NCI-H146 (cell line): ENCODE measurements around the gene APPL1.
A peak's percentile ranks its signal among the peaks of the same experiment; 100 is the strongest.

Source experiments
- DNase-seq: peaks from one replicate; lab custom pipeline; 2025; lab: John Stamatoyannopoulos, UW

The APPL1 gene, protein sequence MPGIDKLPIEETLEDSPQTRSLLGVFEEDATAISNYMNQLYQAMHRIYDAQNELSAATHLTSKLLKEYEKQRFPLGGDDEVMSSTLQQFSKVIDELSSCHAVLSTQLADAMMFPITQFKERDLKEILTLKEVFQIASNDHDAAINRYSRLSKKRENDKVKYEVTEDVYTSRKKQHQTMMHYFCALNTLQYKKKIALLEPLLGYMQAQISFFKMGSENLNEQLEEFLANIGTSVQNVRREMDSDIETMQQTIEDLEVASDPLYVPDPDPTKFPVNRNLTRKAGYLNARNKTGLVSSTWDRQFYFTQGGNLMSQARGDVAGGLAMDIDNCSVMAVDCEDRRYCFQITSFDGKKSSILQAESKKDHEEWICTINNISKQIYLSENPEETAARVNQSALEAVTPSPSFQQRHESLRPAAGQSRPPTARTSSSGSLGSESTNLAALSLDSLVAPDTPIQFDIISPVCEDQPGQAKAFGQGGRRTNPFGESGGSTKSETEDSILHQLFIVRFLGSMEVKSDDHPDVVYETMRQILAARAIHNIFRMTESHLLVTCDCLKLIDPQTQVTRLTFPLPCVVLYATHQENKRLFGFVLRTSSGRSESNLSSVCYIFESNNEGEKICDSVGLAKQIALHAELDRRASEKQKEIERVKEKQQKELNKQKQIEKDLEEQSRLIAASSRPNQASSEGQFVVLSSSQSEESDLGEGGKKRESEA

DNA sequence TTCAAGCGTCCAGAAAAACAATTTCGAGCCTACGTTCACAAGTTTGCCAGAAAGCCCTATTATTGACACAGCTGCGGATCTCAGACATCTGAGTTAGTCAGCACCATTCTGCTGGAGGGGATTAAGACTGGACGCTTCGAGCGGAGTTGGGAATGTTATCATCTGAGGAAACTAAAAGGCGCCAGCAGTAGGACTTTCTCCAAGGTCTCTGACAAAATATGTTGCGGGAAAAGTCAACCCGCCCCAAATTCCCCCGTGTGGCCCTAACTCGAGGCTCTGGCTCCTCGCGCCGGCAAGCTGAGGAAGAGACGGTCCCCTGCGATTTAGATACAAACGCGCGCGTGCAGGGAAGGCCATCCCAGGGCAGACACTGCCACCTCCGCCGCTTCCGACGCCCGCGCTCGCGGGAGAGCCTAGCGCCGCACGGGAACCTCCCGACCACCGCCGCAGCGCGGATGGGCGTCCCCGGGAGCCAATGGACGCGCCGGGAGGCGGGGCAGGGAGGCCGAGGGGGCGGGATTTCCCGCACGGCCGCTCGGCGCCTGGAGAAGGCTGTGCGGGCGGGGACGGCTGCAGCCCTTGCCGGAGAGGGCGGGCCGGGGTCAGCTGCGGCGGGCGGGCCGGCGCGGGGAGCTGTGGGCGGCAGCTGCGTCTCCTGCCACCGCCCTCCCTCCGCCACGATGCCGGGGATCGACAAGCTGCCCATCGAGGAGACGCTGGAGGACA is at the start of gene APPL1:
TSS of gene APPL1 (plus strand) at position 526 of the 726 bp plus-strand sequence. CDS start at position 681, 155 bp downstream.
- DNase-seq: peak; percentile 91

DNA sequence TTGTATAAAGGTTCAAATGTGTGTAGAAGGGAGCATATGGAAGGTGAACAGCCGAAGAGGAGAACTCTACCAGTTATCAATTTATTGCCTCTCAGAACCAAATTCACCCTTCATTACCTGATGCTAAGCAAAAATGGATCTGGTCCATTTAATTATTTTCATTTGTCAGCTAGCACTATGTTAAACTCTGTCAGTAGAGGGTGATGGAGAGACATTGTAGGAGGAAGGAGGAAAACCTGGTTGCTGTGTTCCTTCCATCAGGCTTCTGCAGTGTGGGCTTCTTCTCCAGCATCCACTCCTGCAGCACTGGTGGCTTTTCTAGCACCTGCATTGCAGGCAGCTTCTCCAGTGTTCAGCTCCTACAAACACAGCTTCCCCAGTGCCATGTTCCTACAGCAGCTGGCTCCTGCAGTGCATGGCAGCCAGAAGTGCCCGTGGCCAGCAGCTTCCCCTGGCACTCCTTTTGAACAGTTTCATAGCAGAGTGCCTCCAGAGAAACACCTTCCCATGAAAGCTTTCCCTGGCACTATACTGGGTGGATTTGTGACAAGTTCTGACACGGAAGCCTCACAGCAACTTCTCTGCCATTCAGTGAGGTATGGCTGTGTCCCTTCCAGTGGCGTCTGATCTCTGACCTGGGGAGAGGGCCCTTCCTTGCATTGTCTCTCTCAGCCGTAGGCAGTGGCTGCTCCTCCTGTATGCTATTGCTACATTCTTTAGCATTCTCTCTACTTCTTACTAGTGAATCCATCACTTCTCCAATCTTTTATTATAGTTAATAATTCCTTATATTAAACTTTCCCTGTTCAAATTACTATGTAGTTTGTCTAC is 47.7 kb upstream of the APPL1 start:
- peak; percentile 27 for DNase-seq

DNA sequence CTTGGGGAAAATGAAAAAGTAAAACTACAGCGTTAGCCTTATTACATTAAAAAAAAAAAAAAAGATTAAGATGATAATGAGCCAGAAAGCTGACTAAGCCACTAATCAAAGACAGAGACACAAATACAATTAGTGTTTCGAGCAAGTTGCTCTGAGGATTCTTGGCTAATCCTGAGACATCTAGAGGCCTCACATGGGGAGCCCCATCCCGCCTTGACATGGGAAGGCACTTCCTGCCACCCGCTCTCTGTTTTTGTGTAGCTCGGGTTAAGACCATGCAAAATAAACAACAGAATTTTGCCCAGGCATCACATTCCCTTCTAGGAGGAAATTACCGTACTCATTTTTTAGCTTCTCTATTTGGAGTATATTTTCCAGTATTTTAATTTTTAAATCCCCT is 43.0 kb upstream of the APPL1 start:
- DNase-seq: no peak

DNA sequence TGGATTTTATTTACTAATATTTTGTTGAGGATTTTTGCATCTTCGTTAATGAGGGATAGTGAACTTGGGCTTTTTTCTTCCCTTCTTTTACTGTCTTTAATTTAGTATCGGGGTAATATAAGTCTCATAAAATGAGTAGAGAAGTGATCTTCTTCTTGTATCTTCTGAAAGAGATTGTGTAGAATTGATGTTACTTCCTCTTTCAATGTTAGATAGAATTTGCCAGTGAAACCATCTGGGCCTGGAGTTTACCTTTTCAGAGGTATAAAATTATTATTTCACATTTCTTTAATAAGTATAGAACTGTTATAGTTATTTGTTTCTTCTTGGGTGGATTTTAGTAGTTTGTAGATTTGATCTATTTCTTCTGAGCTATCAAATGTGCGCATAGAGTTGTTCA is 35.5 kb upstream of the APPL1 start:
- DNase-seq: no peak

DNA sequence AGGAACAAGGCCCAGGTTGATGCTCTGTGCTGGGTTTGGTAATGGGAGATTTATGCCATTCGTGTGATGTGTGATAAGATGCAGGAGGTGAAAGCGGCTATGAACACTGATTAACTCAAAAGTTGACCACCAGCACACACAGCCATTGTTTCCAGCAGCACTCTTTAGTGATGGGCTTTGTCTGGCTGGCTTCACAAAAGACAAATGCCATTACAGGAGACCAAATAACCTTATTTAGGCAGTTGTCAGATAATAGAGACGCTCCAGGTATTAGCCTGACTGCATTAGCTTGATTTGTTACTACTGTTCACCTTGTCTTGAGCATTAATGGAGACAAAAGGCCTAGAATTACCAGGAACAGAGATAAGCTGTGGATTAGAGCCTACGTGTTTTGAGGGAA is 32.9 kb upstream of the APPL1 start:
- DNase-seq: peak; percentile 11

DNA sequence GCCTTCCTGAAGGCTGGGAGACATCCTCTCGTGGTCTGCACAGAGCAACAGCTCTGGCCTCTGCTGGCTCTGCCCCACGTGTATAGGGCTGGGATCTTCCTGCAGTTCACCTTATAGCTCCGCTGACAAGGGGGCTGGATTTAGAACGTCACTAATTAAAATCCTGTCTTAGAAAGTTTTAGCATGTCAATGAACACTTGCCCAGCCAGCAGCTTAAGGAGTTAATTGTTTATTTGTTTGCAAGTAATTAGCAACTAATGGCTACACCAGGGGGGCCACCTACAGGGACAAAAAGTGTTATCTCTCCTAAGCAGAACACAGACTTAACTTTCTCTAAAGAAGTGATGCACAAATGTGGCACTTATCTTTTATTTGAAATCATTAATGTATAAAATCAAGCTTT is 27.6 kb upstream of the APPL1 start, which contains the start of gene HESX1:
TSS of gene HESX1 (minus strand) at position 84 of the 403 bp plus-strand sequence. CDS start at position 24, 60 bp downstream.
- DNase-seq: no peak

DNA sequence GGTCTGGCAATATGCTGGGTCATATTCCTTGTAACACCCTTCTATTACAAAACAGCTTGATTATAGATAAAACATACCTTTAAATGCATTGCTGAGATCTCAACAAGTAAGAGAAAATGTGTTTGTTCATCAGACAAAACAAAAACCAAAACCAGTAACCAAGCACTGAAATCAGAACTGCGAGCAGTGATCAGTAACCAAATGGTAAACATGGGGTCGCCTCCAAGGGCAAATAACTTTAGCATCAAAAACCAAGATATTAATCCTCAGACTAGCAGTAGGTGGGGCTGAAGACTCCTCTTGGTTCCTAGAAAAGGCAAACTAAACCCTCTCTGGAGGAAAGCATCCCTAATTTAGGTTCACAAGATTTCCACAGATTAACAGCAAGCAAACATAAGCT is 21.1 kb upstream of the APPL1 start:
- DNase-seq: no peak

DNA sequence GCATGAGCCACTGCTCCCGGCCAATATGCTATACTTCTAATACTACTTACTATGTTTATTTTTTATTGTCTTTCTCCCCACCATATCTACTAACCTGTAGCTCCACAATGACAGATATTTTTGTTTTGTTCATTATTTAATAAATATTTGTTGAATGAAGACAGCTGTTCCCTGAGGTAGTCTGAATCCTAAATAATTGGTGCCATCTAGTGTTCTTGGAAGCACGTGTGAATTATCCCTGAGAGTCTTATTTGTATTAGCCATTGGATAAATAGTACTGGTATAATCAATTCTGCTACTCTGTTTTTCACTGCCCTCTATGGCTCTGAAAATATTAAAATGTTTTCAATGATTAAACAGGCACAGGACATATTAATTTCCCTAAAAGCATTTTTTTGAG is 5.6 kb upstream of the APPL1 start:
- DNase-seq: peak; percentile 21

DNA sequence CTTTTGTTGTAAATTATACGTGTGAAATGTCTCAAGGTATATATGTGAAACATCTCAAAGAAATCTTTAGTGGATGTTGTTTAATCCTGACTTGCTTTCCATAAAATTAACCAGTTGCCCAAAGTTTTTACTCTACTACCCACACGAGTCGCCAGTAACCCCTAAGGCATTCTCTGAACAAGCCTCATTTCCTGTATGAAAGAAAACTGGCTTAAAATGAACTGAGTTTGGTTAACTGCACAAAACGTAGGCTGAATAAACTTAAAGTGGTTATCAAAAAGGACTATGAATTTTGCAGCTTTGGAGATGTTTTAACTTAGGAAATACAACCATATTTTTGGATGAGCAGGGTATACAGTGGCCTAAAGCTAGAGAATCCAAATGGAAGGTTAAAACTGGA is 2.7 kb upstream of the APPL1 start:
- no peak for DNase-seq

DNA sequence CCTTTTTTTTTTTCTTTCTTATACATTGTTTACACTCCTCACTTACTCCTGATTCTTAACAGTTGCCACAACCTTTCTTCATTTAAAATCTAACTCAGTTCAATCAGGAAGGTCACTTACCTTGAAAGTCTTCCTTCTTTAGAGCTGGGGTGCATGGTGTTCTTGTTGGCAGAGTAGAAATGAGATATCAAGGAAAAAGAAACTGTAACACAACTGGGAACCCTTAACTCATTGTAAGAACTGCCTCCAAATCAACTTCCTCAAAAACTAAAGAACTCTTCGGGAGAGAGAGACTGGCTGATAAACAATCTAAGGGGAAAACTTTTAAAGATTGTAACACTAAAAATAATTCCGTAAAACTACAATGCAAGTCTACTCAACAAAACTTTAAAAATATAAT is 1.4 kb upstream of the APPL1 start:
- no peak for DNase-seq

DNA sequence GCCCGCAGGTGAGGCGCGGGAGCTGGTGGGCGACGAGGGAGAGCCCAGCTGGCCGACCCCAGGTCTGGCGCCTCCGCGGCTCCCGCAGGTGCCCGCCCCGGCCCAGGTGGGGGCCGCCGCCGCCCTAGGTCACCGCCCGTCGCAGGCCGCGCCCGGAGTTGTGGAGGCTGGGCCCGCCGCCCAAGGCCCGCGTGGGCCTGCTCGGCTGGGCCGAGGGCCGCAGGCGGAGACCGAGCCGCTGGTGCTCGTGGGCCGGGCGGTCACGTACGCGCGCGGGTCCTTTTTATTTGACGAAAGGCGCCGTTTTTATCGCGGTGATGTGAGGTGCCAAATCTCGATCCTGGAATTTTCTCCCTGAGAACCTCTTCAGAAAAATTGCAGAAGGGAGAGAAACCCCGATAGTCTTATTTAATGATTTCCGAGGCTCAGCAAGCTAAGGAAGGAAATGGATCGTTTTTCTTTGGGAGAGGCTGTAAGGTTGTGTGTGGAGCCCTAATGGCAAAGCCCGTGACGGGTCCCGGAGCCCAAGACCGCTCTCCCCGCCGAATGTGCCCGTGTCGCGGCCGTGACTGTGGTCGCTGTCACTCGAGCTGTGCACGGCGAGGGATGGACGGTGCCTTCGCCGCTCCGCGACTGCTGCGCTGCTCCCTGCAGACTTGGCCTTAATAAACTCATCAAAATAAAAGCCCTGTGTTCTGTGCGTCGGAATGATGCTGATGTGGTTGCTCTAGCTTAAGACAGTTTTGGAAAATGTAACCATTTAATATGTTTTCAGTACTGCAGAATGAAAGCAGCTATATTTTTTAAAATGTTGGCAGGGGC is 612 bp downstream of the APPL1 start:
- DNase-seq: peak; percentile 40

DNA sequence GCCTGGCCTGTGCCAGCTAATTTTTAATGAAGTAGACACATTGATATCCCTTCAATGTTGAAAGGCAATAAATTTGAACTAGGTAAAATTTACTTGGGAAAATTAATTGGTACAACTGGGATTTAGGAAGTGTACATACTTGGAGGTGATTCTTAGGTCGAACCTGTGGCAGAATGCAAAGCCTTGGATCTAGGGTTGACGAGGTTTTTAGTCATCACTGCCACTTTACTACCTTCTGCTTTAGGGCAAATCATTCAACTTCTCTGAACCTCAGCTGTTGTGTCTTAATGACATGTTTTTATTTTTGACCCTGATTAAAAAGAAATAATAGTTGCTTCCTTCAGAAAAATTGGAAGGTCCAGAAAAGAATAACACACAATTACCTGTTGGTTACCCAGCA is 2.5 kb downstream of the APPL1 start:
- no peak for DNase-seq

DNA sequence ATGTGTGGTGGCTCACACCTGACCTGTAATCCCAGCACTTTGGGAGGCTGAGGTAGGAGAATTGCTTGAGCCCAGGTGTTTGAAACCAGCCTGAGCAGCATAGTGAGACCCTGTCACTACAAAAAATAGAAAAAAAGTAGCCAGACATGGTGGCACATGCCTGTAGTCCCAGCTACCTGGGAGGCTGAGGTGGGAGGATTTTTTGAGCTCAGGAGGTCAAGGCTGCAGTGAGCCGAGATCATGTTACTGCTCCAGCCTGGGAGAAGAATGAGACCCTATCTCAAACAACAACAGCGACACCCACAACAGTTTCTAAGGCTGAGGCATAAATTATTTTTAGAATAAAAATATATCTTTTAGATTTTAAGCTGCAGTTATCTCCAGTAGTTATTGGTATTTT is 6.3 kb downstream of the APPL1 start:
- no peak for DNase-seq

DNA sequence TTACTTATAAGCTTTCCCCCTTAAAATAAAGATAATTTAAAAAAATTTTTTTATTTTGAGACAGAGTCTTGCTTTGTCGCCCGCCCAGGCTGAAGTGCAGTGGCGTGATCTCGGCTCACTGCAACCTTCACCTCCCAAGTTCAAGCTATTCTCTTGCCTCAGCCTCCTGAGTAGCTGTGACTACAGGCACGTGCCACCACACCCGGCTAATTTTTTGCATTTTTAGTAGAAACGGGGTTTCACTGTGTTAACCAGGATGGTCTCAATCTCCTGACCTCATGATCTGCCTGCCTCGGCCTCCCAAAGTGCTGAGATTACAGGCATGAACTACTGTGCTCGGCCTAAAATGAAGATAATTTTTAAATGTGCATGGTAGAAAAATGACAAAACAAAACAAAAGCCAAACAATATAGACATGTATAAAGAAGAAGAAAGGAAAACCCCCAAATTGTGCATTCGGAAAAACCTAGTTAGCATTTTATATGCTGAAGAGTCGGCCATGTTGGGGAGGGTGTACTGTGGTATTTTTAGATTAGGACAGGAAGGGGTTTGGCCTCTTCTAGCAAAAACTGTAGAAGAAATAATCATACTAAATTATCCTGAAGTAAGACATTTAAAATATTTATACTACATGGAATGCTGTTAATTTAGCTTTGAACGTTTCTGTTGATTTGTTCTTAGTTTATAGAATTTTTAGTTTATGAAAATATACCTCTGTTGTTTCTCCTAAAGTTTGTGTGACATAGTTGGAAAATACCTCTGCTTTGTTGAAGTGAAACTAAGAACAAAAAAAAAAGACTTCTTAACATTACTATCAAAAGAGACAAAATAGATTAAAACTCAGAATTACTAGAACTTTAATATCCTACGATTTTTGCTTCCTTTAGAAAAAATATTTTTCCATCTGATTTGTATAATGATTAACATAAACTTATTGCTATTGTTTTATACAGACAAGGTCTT is 7.4 kb downstream of the APPL1 start:
- DNase-seq: no peak

DNA sequence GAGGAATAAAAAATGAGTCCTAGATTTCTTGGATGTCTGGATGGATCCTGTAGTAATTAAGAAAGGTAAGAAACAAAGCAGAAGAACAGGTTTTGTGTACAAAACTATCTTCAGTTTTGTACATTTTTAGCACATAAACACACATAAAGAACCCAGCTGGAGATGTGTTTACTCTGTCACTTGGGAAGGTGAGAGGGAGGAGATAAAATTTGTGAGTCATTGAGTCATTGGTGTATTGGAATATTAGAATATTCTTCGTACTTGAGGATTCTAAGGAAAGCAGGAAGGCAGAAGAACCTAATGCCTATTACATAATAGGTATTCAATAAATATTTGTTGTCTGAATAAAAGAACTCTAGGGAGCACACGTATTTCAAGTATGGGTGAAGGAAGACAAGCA is 17.4 kb downstream of the APPL1 start:
- no peak for DNase-seq

DNA sequence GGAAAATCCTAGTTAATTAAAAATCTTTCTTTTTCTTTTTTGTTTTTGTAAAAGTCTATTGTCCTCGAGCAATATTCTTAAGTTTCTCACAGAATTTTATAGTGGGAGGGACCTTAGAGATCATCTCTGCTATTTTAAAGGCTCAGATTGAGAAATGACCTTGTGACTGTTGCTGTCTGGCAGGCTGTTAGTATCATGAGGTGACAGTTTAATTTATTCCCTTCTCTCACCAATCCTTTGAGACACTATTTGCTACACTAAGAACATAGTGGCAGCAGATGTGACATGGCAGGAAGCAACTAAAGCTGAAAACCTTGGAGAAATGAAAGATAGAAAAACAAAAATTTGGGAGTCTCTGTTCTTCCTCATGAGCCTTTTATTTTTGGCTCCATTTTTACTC is 24.9 kb downstream of the APPL1 start:
- no peak for DNase-seq

DNA sequence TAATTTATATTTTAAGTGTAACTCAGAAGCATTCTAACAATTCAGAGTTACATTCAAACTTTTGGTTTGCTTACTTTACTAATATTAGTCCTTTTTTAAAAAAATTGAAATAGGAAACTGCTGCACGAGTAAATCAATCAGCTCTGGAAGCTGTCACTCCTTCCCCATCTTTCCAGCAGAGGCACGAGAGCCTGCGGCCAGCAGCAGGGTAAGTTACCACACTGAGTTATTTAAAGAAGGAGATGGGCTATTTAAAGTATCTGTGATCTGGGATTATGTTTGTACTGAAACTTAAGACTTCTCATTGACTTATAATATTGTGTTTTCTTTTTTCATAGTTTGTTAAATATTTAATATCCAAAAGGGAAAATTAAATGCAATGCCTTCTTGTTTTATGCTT is 29.3 kb downstream of the APPL1 start:
- DNase-seq: no peak

DNA sequence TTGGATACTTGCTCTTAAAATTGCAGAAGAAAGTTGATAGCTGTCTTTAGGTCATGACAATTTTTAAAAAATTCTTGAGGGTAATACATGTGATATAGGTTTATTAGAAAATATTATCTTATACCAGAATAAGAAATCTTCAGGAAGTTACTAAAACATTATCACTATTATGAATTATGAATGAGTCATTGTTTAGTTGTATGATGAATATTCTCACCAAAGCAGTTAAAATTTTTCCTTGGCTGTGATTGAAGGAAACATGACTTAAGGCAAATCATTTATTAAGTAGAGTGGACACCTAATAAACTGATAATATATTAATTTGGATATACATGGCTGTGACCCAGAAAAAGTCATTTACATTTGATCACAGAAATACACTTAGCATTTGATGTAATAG is 30.1 kb downstream of the APPL1 start:
- no peak for DNase-seq

DNA sequence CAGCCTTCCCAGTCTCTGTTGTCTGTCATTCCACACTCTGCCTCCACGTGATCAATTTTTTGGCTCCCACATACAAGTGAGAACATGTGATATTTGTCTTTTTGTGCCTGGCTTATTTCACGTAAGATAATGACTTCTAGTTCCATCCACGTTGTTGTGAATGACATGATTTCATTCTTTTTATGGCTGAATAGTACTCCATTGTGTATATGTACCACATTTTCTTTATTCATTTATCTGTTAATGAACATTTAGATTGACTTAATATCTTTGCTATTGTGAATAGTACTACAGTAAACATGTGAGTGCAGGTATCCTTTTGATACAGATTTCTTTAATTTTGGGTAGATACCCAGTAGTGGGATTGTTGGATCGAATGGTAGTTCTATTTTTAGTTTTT is 33.6 kb downstream of the APPL1 start:
- DNase-seq: no peak

DNA sequence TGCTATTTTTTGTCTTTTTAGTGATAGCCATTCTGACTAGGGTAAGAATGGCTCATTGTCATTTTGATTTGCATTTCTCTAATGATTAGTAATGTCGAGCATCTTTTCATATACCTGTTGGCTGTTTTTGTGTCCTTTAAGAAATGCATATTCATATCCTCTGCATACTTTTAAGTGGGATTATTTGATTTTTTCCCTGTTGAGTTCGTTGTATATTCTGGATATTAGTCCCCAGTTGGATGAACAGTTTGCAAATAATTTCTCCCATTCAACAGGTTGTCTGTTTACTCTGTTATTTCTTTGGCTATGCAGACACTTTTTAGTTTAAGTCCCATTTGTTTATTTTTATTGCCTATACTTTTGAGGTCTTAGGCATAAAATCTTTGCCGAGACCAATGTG is 34.4 kb downstream of the APPL1 start:
- DNase-seq: no peak
